Stimulated activated CD4-positive, alpha-beta T cell treated with anti-CD3 and anti-CD28 coated beads, Interleukin-2, amount 100 ng/mL, for 4 hours (primary cell): ENCODE data around the gene API5.
"Not testable (repeated sequence)": the region's sequence is repeated elsewhere in the genome, so short reads cannot be mapped to it uniquely, and the experiment has no call there.

ENCODE experiments used
- DNase-seq: peaks from one replicate; pipeline ENCODE4 v3.0.0-alpha.2; 2020; ENCODE audit warnings: low read depth

Gene API5

GRCh38 chr11:43311791-43312607 is at the start of gene API5:
API5 (plus strand) TSS chr11:43311996; CDS start chr11:43312128, 132 bp downstream.
- DNase-seq, result peak; percentile 89

GRCh38 chr11:43267856-43268580 is 43.8 kb upstream of the API5 start:
- no peak for DNase-seq

DNA sequence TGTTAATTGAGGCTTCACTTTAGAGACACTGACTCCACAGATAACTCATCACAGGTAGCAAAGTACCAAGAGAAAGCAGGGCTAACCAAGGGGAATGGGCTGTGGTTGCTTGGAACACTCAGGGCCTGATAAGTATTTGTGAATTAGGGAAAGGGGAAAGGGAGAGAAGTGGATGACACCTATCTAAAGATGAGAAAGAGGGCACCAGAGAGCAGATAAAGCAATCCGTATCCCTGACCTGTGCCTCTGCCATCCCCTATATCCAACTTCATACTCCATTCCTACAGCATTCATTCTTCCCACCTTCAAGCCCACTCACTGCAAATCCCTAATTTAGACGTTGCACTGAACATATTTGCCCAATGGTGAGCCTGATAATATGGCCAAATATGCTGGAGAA is 43.0 kb upstream of the API5 start:
- DNase-seq, result no peak

GRCh38 chr11:43269254-43269918 is 42.4 kb upstream of the API5 start:
- no peak for DNase-seq

DNA sequence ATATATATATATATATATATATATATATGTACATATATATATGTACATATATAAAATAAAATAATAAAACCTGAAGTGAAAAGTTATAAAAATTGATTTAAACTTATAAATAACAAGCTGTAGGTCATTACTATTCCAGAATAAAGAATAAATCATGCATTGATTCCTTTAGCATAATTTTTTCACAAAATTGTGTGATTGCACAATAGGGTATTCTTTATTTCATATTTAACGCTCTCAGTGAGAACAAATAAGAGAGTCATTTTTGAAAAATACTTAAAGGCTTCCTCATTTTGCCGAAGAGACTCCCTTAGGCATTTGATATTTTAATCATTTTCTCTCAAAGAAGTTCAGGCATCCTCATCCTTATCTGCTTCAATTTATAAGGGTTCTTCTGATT is 41.3 kb upstream of the API5 start:
- DNase-seq, result no peak

DNA sequence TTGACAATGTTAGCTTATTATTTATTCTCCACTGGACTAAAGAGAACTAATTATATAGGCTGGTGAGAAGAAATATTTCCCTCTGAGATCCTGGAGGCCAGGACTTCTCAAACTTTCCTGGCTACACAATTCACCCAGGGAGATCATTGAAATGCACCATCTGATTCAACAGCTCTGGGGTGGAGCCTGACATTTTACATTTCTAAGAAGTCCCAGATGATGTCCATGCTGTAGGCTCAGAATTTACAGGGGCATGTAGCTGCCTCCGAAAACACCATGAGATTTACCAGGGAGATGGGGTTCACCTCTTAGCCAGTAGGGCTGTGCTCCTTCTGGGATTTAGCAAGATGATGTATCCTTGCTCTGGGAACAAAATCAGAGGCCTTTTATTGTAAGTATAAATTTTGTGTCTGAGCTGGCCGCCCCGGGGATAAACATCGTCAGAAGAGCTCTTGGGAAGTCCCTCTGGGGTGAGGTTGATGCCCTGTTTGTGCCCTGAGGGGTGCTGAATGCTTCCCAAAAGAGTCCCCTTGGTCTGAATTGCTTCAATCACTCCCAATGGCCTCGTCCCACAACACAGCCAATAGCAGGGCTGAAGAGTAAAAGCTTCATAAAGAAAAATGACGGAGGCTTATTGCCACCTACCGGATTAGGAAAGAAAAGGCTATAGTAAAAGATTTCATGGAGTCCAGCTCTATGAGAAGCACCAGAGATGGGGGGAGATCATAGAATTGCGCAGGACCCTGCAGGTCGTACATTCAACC is 33.4 kb upstream of the API5 start:
- no peak for DNase-seq

- peak; percentile 6 for DNase-seq
Measured at GRCh38 chr11:43282607-43283440, 29.0 kb upstream of the API5 start.

- no peak for DNase-seq
Measured at GRCh38 chr11:43285826-43286225, 26.0 kb upstream of the API5 start.

GRCh38 chr11:43289368-43289767 is 22.4 kb upstream of the API5 start:
- DNase-seq, result no peak

- DNase-seq, result no peak
Measured at GRCh38 chr11:43298397-43298796, 13.4 kb upstream of the API5 start.

- no peak for DNase-seq
Measured at GRCh38 chr11:43315966-43316365, 4.2 kb downstream of the API5 start.

- DNase-seq, result no peak
Measured at GRCh38 chr11:43316451-43316850, 4.7 kb downstream of the API5 start.

DNA sequence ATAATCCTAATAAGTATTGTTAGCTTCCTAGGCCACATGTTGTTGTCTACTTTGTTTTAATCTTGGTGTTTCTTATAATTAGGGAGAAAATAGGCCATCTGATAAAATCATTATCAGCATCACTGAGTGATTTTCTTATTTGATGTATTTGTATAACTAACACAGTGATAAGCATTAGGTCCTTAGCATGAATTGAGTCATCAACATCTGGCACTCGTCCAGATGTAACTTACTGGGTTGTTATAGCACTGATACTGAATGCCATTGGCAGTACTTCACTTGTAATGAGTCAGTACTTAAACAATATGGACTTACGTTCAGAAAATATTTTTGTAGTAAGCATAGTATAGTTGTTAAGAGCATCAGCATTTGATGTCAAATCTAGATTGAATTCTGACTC is 16.2 kb downstream of the API5 start:
- DNase-seq, result no peak

DNA sequence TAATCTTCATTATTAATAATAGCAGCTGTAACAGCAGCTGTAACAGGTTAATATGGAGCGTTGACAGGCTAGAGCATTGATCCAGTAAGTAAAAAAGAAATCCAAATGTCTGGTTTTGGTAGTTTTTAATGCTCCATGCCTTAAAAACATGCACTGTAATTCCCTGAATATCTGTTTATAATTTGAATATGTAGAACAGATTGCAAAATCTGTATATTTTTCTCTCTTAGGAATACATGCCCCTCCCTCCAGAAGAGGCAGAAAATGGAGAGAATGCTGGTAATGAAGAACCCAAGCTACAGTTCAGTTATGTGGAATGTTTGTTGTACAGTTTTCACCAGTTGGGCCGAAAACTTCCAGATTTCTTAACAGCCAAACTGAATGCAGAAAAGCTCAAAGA is 16.7 kb downstream of the API5 start:
- DNase-seq, result no peak

- DNase-seq, result no peak
Measured at GRCh38 chr11:43341159-43341558, 29.4 kb downstream of the API5 start.

DNA sequence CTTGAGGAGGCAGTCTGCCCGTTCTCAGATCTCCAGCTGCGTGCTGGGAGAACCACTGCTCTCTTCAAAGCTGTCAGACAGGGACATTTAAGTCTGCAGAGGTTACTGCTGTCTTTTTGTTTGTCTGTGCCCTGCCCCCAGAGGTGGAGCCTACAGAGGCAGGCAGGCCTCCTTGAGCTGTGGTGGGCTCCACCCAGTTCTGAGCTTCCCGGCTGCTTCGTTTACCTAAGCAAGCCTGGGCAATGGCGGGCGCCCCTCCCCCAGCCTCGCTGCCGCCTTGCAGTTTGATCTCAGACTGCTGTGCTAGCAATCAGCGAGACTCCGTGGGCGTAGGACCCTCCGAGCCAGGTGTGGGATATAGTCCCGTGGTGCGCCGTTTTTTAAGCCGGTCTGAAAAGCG is 39.6 kb downstream of the API5 start:
- not testable (repeated sequence) for DNase-seq

- no peak for DNase-seq
Measured at GRCh38 chr11:43354311-43354710, 42.5 kb downstream of the API5 start.

DNA sequence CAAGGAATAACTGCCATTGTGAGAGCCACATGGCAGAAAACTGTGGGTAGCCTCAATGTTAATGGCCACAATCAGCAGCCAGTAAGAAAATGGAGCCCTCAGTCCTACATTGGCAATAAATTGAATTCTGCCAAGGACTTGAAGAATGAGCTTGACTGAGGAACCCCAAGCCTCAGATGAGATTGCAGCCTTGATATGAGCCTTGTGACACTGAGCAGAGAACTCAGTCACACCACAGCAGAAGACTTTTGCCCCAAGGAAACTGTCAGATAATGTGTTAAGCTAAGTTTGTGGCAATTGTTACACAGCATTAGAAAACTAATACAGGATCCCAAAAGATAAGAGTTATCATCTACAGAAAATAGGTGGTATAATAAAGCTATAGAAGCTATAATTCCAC is 44.5 kb downstream of the API5 start:
- DNase-seq, result no peak

DNA sequence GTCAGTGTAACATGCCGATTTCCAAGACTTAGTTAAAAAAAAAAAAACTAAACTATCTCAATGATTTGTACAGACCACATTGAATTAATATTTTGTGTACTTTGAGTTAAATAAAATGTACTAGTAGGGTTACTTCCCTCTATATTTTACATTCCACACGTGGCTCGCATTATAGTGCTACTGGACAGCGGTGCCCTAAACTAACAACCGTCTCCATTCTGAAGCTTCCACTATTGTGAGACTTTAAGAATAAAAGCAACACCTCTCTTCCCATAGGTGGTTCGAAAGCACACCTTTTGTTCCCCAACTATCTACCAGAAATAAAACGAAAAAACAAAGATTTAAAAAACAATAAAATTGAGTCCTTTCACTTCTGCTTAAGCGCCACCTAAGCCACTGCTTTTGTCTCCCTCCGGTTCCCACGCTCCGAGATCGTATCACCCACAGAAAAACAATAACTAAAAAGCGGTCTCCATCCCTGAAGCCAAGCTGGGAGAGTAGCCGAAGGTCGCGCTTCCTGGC is 46.5 kb downstream of the API5 start:
- DNase-seq, result no peak

- DNase-seq, result peak; percentile 92
Measured at GRCh38 chr11:43358801-43359421, 47.1 kb downstream of the API5 start, which contains the start of gene TTC17. TTC17 (plus strand) TSS chr11:43358920; CDS start chr11:43358955, 35 bp downstream.
